Thyroid gland (tissue), 4 donors: ENCODE data around the gene KRTAP4-7.

ENCODE experiments used
- CTCF ChIP-seq, 6 experiments: fragments of 200-600 bp in 3 of 6; fragments of 450-650 bp in 3 of 6; sonication (generic) in 3 of 6; IDR thresholded peaks; one replicate each; pipeline ENCODE4 v1.5.1; 2016 to 2019; ENCODE audit warnings: antibody characterized with exemption in 6 of 6, mild to moderate bottlenecking in 2 of 6, inconsistent platforms in 1 of 6, moderate library complexity in 1 of 6
- POLR2A ChIP-seq, 2 donors: fragments of 450-650 bp; IDR thresholded peaks; one replicate each; pipeline ENCODE4 v1.6.1; 2017; ENCODE audit warnings: antibody characterized with exemption in 2 of 2, mild to moderate bottlenecking in 2 of 2, moderate library complexity in 1 of 2

GRCh38 chr17:41133880-41134735 is 50.2 kb downstream of the KRTAP4-7 start:
- TF ChIP-seq CTCF (IDR thresholded peaks at IDR 0.05) = no peak
- no peak for TF ChIP-seq POLR2A (IDR thresholded peaks at IDR 0.05)
